HG03097 (cell line): Measurements from ENCODE around the gene EVX2.

ENCODE experiments used
- ATAC-seq: cut with Tn5 transposase; IDR thresholded peaks from one replicate; pipeline ENCODE4 v1.9.1; 2021; ENCODE audit not compliant: unreplicated experiment, low FRiP score

Gene EVX2

GRCh38 chr2:176097820-176098365, 14.1 kb upstream of the EVX2 start:
- ATAC-seq, result no peak

- peak; percentile 61 for ATAC-seq
Observed at GRCh38 chr2:176096986-176097819, 13.4 kb upstream of the EVX2 start.

DNA sequence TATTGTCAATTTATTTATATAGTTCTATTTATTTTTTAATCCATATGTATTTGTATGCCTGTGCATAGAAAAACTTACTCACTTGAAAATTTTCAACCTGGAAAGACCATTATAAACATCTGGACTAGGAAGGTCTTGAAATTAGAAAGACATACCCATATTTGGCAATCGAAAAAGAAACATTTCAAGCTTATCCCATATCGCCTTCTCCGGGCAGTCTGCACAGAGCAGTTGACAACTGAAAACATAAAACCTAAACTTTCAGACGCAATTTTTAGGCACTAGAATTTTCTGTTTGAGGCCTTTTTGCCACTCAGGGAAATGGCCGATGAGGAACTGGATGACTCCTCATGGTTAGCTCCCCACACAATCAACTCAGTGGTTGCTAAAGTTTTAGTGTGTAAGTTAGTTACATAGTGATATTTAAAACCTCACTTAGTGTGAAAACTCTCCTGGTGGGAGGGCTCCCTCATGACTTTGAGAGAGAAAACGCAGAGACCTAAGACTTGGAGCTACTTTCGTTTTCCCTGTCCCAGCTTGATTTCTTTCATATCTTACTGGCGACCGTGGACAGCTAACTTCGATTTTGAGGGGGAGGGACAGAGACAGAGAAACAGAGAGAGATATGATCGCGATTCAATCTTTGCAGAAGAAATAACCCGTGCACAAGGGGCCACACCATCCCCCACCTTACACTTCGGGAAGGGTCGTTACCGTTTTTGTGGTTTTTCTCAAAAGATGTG, 12.7 kb upstream of the EVX2 start:
- ATAC-seq, result no peak

DNA sequence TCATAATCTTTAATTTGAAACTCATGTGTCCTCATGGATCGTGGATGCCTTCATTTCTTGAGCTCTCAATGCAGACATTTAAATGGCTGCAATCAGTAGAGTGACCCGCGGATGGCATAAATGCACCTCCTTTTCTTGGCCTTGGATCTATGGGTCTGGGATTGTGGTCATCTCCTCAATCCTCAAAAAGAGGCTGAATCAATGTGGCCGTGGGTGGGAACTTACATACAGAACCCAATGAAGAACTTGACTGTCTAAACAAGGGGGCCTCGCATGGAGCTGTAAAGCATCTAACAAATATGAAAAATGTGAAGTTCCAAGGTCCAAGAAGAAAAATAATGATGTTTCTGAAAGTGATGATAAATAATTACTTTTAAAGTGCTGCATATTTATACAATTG, 11.7 kb upstream of the EVX2 start:
- ATAC-seq, result no peak

DNA sequence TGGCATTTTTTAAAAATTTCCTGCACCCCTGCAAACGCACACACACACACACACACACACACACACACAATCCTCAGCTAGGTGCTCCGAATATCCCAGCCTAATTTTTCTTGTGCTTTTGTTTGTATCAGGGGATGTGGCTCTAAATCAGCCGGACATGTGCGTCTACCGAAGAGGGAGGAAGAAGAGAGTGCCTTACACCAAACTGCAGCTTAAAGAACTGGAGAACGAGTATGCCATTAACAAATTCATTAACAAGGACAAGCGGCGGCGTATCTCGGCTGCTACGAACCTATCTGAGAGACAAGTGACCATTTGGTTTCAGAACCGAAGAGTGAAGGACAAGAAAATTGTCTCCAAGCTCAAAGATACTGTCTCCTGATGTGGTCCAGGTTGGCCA, 10.6 kb upstream of the EVX2 start:
- no peak for ATAC-seq

GRCh38 chr2:176093898-176094249, 10.1 kb upstream of the EVX2 start:
- no peak for ATAC-seq

DNA sequence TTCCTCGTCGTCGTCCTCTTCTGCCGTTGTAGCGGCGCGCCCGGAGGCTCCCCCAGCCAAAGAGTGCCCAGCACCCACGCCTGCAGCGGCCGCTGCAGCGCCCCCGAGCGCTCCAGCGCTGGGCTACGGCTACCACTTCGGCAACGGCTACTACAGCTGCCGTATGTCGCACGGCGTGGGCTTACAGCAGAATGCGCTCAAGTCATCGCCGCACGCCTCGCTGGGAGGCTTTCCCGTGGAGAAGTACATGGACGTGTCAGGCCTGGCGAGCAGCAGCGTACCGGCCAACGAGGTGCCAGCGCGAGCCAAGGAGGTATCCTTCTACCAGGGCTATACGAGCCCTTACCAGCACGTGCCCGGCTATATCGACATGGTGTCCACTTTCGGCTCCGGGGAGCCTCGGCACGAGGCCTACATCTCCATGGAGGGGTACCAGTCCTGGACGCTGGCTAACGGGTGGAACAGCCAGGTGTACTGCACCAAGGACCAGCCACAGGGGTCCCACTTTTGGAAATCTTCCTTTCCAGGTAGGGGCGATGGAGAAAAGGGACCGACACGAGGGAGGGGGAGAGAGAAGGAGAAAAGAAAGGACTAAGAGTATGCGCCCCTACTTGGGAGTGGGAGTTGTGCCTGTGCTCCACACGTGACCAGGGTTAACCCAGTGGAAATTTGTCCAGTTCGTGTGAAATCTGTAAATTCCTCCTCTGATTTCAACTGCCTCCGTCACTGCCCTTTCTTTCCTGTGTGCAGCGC, 9.6 kb upstream of the EVX2 start:
- no peak for ATAC-seq

DNA sequence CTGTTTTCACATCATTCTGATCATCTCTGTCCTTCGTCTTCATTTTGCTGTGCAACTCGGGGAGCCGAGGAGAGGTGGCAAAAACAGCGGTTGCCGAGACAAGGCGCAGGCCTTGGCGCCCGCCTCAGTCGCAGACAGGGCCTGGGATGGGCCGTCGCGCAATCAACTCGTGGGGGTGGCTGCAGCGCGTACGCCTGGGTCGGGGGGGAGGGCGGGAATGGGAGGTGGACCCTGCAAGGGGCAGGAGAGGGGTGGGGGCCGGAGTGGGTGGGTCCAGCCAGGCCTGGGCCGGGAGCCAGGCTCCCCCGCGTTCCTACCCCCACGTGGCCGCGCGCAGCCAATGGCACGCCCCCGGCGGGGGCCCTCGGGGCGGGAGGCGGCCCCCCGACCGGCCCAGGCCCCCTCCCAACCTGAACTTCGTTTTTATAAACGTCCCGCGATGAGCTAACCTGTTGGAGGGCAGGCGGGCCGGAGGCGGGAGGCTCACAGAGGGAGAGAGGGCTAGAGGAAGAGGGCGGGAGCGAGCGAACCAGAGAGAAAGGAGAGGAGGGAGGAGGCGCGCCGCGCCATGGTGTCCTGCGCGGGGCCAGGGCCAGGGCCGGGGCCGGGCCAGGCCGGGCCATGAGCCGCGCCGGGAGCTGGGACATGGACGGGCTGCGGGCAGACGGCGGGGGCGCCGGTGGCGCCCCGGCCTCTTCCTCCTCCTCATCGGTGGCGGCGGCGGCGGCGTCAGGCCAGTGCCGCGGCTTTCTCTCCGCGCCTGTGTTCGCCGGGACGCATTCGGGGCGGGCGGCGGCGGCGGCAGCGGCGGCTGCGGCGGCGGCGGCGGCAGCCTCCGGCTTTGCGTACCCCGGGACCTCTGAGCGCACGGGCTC, 8.7 kb upstream of the EVX2 start, which contains the start of gene HOXD13:
Gene HOXD13, plus strand, starts transcription at position 452 of the 875 bp plus-strand sequence. Its CDS starts 170 bp downstream, at position 622.
- ATAC-seq, result no peak

GRCh38 chr2:176091329-176092258, 7.8 kb upstream of the EVX2 start:
- no peak for ATAC-seq

DNA sequence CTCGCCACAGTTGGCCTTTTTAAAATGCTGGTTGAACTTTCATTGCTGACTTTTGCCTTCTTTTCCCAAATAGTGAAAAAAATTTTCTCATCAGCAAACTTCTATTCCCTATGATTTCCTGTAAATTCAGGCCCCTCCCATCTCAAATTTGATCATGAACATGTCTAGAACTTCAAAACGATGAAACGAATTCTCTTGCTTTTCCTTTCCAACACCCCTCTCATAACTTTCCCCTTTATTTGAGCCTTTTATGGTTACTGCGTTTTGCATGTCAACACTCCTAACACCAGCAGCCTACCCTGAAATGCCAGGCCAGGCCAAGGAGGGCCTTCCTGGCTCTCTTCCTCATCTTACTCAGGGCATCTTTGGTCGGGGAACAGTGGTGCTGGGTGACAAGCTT, 7.1 kb upstream of the EVX2 start:
- ATAC-seq, result no peak

DNA sequence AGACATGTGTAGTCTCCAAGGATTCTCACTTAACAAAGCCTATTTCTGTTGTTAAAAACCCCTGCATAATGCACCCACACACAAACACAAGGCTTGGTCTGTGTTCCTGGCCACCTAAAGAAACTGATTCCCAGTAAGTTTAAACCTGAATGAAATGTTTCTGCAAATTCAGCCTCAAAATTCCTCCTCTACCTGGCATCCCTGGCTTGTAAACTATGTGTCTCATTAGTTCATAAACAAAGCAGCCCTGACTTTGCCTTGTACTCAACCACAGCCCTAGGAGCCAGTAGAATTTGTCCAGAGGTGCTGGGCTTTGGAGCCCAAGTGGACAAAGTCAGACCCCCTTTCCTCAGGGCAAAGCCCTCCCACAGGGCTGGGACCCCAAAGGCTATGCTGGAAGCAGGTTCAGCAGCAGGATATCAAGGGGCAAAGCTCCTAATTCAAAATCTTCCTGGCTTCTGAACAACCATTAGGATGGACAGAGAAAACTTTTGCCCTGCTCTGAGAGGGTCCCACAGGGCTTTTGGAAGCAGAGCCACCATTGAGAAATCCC, 6.2 kb upstream of the EVX2 start:
- ATAC-seq, result no peak

- ATAC-seq, result no peak
Observed at GRCh38 chr2:176088937-176089842, 5.4 kb upstream of the EVX2 start.

DNA sequence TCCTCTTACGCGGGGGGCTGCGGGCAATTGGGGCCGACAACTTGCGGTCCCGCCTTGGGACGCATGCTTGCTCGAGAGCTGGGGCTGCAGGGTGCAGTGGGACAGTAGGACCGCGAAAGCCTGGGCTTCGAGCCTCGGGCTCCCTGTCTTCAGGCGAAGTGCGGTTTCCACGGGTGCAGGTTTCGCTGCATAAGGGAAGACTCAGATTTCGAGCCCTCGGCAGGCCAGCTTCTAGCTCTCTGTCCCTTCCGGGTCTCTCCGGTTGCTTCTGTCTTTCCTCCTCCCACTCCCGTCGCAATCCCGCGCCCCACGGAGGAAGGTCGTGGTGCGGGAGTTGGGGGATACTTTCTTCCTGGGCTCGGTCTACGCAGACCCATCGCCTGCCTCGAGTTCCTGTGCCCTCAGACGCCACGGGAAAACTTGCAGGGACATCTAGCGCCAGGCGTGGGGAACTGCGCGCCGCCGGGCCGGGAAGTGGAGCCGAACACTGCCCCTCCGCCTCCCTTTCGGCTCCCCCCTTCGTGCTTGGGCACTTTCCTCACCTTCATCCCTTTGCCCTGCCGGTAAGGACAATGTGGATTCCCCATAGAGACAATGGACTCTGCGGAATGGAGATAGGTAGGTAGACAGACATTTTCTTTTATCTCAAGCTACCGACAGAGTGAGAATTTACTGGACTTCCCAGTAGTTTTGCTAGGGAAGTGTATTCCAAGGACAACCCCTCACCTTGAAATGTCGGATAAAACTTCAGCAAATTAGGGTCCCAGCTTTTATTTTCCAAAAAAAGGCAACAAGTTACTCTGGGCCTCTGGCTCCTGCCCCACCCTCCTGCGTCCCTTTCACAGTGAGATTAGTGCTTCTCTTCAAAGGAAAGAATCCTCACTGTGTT, 4.5 kb upstream of the EVX2 start:
- no peak for ATAC-seq

- ATAC-seq, result no peak
Observed at GRCh38 chr2:176087330-176088047, 3.7 kb upstream of the EVX2 start.

DNA sequence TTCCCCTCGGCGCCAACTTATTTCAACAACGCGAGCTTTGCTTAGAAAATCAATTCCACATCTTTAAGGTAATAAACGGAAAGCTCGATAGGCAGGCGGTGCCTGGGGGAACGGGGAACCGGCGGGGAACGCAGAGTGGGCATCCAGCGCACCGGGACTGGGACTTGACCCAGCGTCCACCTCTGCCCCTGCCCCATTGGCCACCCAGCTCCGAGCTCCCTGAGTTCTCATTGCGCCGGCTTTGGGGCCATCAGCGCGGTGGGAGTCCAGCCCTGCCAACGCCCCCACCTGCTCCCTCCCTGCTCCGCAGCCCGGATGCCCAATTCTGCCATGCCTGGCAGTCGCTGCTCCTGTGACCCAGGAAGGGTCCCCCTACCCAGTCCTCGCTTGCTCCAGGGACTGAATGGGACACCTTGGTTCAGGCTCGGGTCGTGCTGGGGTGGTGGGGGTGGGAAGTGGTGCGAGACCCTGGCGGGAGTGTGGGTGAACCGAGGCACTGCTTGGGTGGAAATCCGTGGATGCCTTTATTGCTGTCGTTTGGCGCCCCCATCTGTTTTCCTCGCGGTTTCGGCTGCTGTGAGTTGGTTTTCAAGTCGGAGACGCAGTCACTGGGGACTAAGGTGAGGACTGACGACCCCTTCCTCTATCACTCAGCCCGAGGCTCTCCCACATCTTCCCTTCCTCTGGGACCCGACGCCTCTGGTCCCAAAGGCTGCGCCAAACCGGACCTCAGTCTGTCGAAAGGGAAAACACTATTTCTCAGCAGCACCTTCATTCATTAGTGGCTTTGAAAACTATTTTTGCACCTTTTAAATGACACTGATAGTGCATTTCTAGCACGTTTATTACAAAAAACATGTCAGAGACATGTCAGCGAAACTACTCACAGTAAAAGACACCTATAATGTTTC, 2.4 kb upstream of the EVX2 start:
- no peak for ATAC-seq
